GM10266 (cell line): Measurements from ENCODE around the gene MTMR1.

Experiments
- DNase-seq: peaks from one replicate; pipeline ENCODE4 v3.0.0; 2012; ENCODE audit errors: extremely low spot score
- TF ChIP-seq, protein P1 (sequence below): IDR thresholded peaks from 2 replicates; pipeline ENCODE4 v1.5.1; 2012; ENCODE audit warnings: mild to moderate bottlenecking, low read depth; ENCODE audit not compliant: control insufficient read depth, insufficient read depth; ENCODE audit errors: missing control alignments

Gene MTMR1

GRCh38 chrX:150761819-150762216 is 68.6 kb downstream of the MTMR1 start:
- no peak for DNase-seq
- TF ChIP-seq, protein P1, sequence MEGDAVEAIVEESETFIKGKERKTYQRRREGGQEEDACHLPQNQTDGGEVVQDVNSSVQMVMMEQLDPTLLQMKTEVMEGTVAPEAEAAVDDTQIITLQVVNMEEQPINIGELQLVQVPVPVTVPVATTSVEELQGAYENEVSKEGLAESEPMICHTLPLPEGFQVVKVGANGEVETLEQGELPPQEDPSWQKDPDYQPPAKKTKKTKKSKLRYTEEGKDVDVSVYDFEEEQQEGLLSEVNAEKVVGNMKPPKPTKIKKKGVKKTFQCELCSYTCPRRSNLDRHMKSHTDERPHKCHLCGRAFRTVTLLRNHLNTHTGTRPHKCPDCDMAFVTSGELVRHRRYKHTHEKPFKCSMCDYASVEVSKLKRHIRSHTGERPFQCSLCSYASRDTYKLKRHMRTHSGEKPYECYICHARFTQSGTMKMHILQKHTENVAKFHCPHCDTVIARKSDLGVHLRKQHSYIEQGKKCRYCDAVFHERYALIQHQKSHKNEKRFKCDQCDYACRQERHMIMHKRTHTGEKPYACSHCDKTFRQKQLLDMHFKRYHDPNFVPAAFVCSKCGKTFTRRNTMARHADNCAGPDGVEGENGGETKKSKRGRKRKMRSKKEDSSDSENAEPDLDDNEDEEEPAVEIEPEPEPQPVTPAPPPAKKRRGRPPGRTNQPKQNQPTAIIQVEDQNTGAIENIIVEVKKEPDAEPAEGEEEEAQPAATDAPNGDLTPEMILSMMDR = no peak

DNA sequence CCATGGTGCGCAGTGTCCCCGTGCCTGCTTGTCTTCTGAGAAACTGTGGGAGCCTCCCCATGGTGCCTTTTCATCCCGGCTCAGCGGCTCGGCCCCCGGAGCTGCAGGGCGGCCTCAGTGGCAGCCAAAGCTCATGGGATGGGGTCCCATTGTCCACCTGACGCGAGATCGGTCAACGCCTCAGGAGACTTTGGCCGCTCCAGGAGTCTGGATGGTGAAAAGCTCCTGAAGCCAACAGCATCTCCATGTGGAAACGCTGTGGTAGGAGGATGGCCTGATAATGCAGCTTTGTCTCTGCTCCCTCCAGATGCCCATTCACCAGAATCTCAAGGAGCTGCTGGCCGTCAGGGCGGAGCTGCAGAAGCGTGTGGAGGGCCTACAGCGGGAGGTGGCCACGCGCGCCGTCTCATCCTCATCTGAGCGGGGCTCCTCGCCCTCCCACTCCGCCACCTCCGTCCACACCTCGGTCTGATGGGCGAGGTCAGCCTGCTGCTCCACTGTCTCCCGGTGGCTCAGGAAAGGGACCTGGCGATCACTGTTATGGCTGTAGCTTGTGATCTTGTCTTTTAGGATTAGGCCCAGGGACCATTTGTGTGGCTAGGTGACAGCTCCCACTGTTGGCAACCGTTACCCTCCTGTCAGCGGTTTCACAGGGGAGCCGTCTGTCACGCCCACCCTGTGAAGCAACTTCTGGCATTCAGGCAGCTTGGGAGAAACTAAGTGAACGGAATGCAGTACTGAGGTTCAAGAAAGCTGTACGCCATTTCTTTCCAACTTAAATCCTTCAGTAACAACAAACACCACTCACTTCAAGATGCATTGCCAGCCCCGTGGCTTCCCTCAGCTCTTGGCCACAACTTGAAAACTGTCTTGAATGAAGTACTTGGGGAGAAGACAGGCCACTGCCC is 69.3 kb downstream of the MTMR1 start:
- no peak for DNase-seq
- TF ChIP-seq, protein P1 = no peak

- DNase-seq = no peak
- TF ChIP-seq, protein P1 = no peak
Observed at GRCh38 chrX:150763303-150763797, 70.2 kb downstream of the MTMR1 start.

GRCh38 chrX:150763810-150764209 is 70.6 kb downstream of the MTMR1 start:
- DNase-seq = no peak
- TF ChIP-seq, protein P1 = no peak

DNA sequence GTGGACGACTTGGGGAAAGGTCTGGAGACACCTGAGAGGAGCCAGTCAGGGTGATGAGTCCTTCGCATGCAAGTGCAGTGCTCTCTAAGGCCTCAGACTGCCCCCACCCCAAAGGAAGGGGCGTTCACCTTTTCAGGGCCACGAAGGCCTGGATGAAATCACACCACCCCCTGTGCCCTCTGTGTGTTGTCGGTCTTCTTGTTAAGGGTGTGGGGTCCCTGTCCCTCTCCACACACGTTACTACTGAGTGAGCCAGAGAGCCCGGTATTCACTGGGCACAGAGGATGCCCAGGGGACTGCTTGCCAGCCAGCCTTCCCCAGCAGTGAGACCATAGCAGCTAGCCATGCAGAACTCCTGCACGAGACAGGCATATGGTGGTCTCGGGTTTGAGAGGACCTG is 72.0 kb downstream of the MTMR1 start:
- TF ChIP-seq, protein P1 = no peak
- DNase-seq = no peak

GRCh38 chrX:150765782-150766350 is 72.7 kb downstream of the MTMR1 start:
- TF ChIP-seq, protein P1 = no peak
- DNase-seq = no peak
